ENCODE results near the gene SAAL1. TPM values are rescaled to one million over a fixed set of nuclear protein-coding genes. Genes with fewer than 3 reads are reported as not detected.
A peak's percentile ranks its signal among the peaks of the same experiment; 100 is the strongest.

SAAL1 gene
- total and polyA plus RNA-seq, 2 donors (not counting 1 experiment from before 2014, with no cell fraction given) = 15.0 to 20.0 TPM

DNA sequence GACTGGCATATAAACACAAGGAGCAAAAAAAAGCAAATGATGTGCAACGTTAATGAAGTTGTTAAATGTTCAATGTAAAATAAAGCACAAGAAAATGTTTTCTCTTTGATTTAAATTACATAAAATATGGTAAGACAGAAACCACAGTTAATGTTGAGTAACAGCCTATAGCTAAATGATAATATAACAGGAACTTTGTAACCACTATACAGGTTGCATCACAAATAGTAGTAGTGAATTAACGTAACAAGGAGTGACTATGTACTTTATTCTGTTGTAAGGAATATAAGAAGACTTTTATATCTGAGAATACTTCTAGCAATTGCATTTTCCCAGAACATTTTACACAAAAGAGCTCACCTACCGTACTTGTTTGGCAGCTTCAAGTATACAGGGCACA lies 16.9 kb downstream of the SAAL1 start:
- Histone ChIP-seq H3K36me3 (ENCODE audit: control insufficient read depth, insufficient read depth, low read length) (peaks cover 2% of the 10 kb centered on the region), H3K27ac (ENCODE audit: insufficient read depth, low read length) (no peak overlapping the region), H3K4me3 (replicated peaks in 1 of 4; ENCODE audit: control extremely low read depth in 1 of 4, insufficient read depth in 1 of 4, low read depth in 3 of 4, low read length in 4 of 4) (no peak overlapping the region), H3K27me3 (ENCODE audit: control insufficient read depth, insufficient read depth, low read length) (no peaks in the 10 kb centered on the region), H4K20me1 (ENCODE audit: control insufficient read depth, extremely low read depth, insufficient read depth, low read length) (no peaks in the 10 kb centered on the region), H3K79me2 (ENCODE audit: control insufficient read depth, insufficient read depth, low read length) (no peaks in the 10 kb centered on the region), H3K4me1 (ENCODE audit: control insufficient read depth, extremely low read depth, insufficient read depth, low read length) (no peaks in the 10 kb centered on the region), H2AFZ (ENCODE audit: low read length) (no peak overlapping the region), H3K9me3 (ENCODE audit: control insufficient read depth, insufficient read depth, low read depth, low read length) (no peaks in the 10 kb centered on the region), H3K4me2 (ENCODE audit: extremely low read depth, insufficient read depth, low read length) (no peak overlapping the region), H3K9ac (ENCODE audit: insufficient read depth, low read length) (no peak overlapping the region)
- no peak for TF ChIP-seq EZH2 (IDR thresholded peaks at IDR 0.05; ENCODE audit: low read length, missing control alignments)
- no peak for DNase-seq (ENCODE audit: low read depth in 2 of 2)

DNA sequence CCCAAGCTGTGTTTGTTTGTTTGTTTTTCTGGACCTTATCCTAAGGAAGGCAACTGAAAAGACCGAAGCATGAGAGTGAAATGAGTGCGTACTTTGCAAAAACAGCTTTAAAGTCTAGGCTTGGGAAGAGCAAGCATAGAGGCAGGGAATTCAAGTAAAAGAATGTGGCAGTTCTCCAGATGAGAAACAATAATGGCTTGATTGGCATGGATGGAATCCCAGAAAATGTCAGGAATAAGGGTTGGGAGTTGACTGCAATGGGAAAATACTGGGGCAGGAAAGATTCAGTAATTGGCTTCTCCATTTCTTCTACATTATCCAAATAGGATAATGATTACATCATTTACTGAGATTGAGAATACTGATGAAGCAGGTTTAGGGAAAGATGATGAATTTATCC lies 17.5 kb downstream of the SAAL1 start:
- TF ChIP-seq, protein P1, sequence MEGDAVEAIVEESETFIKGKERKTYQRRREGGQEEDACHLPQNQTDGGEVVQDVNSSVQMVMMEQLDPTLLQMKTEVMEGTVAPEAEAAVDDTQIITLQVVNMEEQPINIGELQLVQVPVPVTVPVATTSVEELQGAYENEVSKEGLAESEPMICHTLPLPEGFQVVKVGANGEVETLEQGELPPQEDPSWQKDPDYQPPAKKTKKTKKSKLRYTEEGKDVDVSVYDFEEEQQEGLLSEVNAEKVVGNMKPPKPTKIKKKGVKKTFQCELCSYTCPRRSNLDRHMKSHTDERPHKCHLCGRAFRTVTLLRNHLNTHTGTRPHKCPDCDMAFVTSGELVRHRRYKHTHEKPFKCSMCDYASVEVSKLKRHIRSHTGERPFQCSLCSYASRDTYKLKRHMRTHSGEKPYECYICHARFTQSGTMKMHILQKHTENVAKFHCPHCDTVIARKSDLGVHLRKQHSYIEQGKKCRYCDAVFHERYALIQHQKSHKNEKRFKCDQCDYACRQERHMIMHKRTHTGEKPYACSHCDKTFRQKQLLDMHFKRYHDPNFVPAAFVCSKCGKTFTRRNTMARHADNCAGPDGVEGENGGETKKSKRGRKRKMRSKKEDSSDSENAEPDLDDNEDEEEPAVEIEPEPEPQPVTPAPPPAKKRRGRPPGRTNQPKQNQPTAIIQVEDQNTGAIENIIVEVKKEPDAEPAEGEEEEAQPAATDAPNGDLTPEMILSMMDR (conservative IDR thresholded peaks at IDR 0.05 in 1 of 2, IDR thresholded peaks at IDR 0.05 in 1 of 2; ENCODE audit: low read depth in 1 of 2, low read length in 2 of 2) = no peak
- TF ChIP-seq EZH2 (IDR thresholded peaks at IDR 0.05; ENCODE audit: low read length, missing control alignments) = no peak
- peak in 1 of 2 donors; percentile 39 for DNase-seq (ENCODE audit: low read depth in 2 of 2)
- no peak overlapping the region for H3K4me3 ChIP-seq (replicated peaks in 1 of 4; ENCODE audit: control extremely low read depth in 1 of 4, insufficient read depth in 1 of 4, low read depth in 3 of 4, low read length in 4 of 4)
- H2AFZ ChIP-seq (ENCODE audit: low read length) = no peak overlapping the region
- H4K20me1 ChIP-seq (ENCODE audit: control insufficient read depth, extremely low read depth, insufficient read depth, low read length) = no peaks in the 10 kb centered on the region
- no peak overlapping the region for H3K27ac ChIP-seq (ENCODE audit: insufficient read depth, low read length)
- H3K4me2 ChIP-seq (ENCODE audit: extremely low read depth, insufficient read depth, low read length) = no peak overlapping the region
- H3K27me3 ChIP-seq (ENCODE audit: control insufficient read depth, insufficient read depth, low read length) = no peaks in the 10 kb centered on the region
- H3K9me3 ChIP-seq (ENCODE audit: control insufficient read depth, insufficient read depth, low read depth, low read length) = no peaks in the 10 kb centered on the region
- peaks cover 2% of the 10 kb centered on the region for H3K36me3 ChIP-seq (ENCODE audit: control insufficient read depth, insufficient read depth, low read length)
- H3K9ac ChIP-seq (ENCODE audit: insufficient read depth, low read length) = no peak overlapping the region
- no peaks in the 10 kb centered on the region for H3K79me2 ChIP-seq (ENCODE audit: control insufficient read depth, insufficient read depth, low read length)
- no peaks in the 10 kb centered on the region for H3K4me1 ChIP-seq (ENCODE audit: control insufficient read depth, extremely low read depth, insufficient read depth, low read length)

DNA sequence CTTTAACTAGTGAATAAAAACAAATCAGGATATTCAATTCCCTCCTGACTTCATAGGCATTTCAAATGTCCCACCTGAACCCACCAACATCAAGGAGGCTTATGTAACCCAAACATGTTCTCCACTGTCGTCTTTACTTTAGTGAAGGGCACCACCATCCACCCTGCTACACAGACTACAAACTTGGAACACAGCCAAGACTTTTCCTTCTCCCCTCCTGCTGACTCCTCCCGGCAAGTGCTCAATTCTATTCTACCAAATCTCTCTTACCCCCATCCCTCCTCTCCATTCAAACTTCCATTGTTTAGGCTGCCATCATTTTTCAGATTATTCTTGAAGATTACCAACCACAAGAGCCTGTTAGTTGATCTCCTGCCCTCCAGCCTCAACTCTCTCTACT lies 24.3 kb downstream of the SAAL1 start:
- no peaks in the 10 kb centered on the region for H3K27me3 ChIP-seq (ENCODE audit: control insufficient read depth, insufficient read depth, low read length)
- H2AFZ ChIP-seq (ENCODE audit: low read length) = no peak overlapping the region
- no peaks in the 10 kb centered on the region for H3K36me3 ChIP-seq (ENCODE audit: control insufficient read depth, insufficient read depth, low read length)
- no peaks in the 10 kb centered on the region for H4K20me1 ChIP-seq (ENCODE audit: control insufficient read depth, extremely low read depth, insufficient read depth, low read length)
- no peak overlapping the region for H3K4me3 ChIP-seq (replicated peaks in 1 of 4; ENCODE audit: control extremely low read depth in 1 of 4, insufficient read depth in 1 of 4, low read depth in 3 of 4, low read length in 4 of 4)
- no peaks in the 10 kb centered on the region for H3K4me1 ChIP-seq (ENCODE audit: control insufficient read depth, extremely low read depth, insufficient read depth, low read length)
- no peaks in the 10 kb centered on the region for H3K9me3 ChIP-seq (ENCODE audit: control insufficient read depth, insufficient read depth, low read depth, low read length)
- DNase-seq (ENCODE audit: low read depth in 2 of 2) = no peak
- no peak overlapping the region for H3K9ac ChIP-seq (ENCODE audit: insufficient read depth, low read length)
- H3K27ac ChIP-seq (ENCODE audit: insufficient read depth, low read length) = no peak overlapping the region
- no peak overlapping the region for H3K4me2 ChIP-seq (ENCODE audit: extremely low read depth, insufficient read depth, low read length)
- no peak for TF ChIP-seq EZH2 (IDR thresholded peaks at IDR 0.05; ENCODE audit: low read length, missing control alignments)
- TF ChIP-seq, protein P1 (conservative IDR thresholded peaks at IDR 0.05 in 1 of 2, IDR thresholded peaks at IDR 0.05 in 1 of 2; ENCODE audit: low read depth in 1 of 2, low read length in 2 of 2) = no peak
- no peaks in the 10 kb centered on the region for H3K79me2 ChIP-seq (ENCODE audit: control insufficient read depth, insufficient read depth, low read length)

Data from fibroblast of lung (primary cell).